Superior temporal gyrus (tissue), 1 donor: ENCODE results near the gene EIF4E2.
"Not testable (repeated sequence)": the region's sequence is repeated elsewhere in the genome, so short reads cannot be mapped to it uniquely, and the experiment has no call there.

Source experiments
- DNase-seq: peaks from one replicate; pipeline ENCODE4 v3.0.0-alpha.2; 2016; ENCODE audit errors: extremely low spot score

The EIF4E2 gene

DNA sequence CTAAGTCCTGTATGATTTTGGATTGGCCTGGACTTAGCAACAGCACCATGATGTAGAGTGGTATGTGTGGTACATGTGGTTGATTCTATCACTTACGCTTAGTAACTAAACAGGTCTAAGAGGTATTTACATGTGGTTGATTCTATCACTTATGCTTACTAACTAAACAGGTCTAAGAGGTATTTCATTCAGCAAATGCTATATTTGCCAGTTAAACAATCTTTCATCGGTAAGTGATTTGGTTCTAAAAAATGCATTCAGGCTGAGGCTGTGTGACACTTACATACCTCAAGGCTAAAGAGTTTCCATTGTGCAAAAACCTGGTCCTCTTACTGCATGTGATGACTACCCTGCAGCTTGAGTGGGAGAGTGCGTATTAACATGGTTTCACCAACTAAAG is 13.1 kb downstream of the EIF4E2 start:
- DNase-seq = no peak

DNA sequence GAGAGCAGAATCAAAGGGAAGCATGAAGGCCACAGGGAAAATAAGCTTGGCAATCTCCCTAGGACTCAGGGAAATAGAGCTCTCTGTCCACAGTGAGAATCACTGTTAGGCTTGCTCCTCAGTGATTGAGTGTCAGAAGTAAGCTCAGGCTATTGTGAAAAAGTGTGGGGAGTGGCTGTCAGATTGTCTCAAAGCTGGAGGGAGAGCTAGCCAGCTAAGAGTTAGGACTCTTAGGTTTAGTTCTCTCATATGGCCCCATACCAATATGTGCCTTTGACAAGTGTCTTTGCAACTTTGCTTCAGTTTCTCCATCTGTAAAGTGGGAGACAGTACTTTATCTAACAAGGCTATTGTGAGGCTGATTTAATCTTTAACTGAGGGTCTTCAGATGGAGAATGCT is 17.2 kb downstream of the EIF4E2 start:
- DNase-seq = no peak

DNA sequence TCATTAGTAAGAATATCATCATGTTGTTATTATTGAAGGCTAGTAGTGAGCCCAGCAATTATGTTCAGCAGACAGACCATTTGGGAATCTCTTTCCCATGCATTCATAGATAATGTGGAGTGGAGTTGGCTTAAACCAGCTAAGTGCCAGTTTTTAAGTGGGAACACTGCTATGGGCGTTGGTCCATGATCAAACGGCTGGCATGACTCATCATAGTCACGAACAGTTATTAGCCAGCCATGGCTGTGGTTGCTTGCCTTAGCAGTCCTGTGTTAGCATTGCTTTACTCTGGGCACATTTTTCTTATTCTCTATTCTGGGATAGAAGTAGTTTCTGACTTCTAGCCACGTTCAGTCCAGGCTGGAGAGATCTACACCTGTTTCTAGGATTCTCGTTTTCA is 17.7 kb downstream of the EIF4E2 start:
- no peak for DNase-seq

DNA sequence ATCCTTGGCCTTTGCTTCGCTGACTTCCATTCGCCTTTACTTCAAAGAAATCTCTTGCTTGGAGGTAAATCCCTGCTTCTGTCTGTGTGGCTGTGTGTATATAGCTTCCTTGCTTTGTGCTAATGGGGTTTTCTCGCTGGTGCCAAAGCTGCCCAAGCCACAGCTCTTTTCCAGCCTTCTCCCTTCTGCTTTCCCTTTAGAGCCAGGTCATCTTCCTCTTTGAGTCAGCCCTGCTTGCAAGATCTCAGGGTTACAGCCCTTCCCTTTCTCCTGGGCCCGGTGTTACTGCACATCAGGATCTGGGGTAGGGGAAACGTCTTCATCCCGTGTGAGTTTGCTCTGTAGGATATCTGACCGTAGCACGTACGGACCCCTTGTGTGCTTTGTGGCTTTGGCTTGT is 19.1 kb downstream of the EIF4E2 start:
- DNase-seq = no peak

DNA sequence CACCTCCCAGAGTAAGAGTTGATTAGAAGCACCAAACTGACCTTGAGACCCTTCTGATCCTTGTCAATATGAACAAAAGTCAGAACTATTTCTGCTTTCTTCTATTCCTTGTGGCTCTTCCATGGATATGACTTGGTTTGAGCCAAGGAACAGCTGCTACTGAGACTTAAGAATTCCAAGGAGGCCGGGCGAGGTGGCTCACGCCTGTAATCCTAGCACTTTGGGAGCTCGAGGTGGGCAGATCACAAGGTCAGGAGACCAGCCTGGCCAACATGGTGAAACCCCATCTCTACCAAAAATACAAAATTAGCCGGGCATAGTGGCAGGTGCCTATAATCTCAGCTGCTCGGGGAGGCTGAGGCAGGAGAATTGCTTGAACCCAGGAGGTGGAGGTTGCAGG is 20.0 kb downstream of the EIF4E2 start:
- not testable (repeated sequence) for DNase-seq

DNA sequence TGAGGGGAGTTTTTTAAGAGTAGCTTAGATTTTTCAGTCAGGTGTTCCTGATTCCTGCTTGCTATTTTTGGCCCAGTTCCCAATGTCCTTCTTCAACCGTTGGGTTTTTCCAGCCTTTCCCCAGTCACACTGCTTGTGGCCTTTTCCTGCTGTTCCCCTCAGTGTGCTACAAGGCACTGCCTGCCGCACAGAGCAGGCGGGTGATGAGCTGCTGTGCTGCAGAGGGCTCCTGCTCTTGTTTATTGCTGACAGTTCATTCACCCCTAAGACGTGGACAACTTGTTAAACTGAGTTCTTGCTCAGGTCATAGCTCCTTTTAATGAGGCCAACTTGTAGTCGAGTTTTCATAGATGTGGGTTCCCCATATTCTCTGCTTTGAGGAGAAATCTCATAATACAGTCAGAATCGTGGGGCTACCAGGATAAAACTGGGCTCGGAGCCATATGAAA is 20.6 kb downstream of the EIF4E2 start:
- DNase-seq = peak; percentile 59

DNA sequence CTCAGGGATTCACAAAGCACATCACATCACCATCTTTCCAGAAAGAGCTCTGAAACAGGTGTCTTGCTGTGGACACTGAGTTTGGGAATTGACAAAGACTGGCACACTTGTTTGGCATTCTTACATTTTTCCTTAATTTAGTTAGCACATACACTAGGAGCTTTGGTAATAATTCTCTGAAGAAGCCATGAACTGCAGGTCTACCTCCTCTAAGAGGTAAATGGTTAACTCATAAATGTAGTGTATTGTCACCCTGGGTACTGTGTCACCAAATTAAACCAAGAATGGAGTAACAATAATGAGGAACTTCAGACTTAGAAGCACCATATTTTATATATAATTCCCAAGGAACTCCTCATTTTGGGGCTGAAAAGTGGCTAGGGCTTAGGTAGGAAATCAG is 22.6 kb downstream of the EIF4E2 start:
- no peak for DNase-seq

DNA sequence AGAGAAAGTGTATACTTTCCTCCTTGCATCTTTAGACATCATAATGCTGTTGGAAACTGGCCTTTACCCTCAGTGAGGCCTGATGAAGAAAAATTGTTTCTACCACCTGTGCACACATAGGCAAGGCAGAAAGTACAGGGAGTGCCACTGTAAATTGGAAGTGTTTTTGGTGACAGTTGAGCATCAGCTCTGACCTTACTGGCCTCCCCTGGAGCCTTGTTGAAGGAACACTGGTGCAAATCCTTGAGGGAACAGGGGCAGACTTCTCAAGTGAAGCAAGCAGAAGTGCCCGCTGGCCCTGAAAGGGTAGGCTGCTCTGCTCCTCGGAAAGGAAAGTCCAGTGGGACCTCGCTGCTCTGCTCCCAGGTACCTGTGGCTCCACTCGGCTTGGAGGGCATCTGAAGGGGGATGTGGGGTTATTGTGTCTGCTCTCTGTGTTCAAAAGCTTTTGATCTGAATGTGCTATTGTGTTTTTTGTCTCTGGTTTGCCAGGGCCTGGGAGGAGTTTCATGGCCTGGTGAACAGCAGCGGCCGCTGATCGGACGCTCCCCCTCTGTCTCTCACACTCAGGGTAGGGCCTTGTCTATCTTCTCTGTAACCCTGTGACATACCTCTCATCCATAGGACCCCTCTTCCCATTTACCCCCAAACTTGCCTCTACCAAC is 23.4 kb downstream of the EIF4E2 start:
- peak; percentile 44 for DNase-seq

DNA sequence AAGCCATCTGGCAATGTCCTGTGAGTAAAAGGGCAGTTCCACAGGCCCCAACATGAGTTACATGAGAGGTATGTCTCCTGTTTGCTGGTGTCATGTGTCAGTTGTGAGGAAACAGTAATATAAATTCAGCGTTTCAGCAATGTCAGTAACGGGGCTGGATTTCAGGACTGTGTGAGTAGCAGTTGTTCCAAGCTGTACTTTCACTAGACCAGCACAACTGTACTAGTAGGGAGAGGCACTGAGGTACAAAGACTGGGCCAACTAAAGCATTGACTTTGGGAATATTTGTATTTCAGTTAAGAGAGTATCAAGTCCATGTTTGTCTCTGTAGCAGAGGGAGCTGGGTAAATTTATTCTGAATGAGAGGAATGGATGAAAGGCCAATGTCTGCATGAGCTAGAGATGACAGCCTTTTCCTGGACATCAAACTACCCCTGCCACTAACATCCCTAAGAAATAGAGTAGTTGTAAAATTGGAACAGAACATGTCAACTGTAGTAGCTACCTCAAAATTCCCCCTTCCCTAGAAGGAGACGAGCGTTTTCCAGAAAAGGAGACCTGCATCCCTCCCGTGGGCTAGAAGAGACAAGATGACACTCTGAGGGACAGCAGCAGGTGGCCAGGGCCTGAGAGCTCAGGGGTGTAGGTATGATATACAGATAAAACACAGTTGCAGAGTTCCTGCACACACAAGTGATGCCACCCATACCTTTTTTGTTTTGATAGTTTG is 24.4 kb downstream of the EIF4E2 start:
- DNase-seq = no peak

DNA sequence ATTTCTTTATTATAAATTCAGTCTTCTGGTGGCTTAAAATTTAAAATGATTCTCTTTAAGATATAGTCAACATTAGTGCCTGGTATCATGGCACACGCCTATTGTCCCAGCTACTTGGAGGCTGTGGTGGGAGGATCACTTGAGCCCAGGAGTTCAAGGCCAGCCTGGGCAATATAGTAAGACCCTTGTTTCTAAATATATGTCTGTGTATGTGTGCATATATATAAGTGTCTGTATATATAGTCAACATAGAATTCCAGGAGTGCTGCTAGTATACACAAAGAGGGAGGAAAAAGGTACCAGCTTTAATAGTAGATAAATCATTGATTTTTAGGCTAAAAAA is 24.9 kb downstream of the EIF4E2 start:
- no peak for DNase-seq

DNA sequence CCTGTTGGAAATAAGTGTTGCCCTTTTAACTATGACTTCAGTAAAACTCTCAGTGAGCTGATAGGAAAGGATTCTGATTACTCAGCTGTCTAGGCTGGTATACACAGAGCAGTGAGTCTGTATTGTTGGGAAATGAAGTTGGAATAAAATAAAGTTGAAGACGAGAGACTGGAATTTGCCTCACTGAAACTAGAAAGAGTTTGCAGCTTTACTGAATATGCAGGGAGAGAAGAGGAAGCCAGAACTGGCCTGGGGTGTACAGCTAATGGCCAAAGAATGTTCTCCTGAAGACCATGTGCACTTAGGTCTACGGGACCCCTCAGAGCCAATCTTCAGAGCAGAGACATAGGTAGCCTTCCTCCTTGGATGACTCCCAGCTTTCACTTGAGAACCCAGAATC is 26.5 kb downstream of the EIF4E2 start:
- DNase-seq = no peak

DNA sequence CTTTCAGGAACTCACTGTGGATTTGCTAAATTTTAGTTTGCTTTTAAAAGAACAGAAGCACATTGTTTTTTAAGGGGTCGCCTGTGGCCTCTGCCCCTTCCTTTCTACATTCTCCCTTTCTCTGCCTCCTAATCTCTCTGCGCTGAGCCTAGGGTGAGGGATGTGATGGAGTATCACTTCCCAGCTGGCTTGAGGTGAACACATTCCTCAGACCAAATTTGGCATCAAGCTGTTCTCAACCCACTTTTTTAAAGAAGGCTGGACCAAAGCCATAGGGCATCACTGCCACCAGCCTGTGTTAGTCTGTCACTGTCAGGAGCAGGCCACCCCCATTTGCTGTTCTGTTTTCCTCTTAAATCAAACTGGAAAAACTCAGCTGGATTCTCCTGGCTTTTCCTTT is 27.4 kb downstream of the EIF4E2 start:
- DNase-seq = no peak

DNA sequence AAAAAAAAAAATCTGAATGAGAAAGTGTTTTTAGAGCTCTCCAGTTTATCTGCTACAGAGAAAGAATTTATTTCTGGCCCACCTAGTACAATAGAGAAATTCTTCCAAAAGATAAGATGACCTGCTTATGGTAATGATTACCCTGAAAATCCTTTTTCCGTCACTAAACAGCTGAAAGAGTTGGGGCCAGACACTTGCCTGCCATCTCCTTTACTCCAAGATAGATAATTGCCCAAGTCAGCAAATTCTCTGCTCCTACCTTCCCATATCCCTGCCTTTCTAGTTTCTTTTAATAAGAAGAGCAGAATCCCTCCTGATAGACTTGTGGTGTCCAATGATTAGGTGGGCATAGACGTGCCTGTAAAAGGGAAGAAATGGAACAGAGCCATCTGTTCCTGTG is 28.1 kb downstream of the EIF4E2 start:
- no peak for DNase-seq

DNA sequence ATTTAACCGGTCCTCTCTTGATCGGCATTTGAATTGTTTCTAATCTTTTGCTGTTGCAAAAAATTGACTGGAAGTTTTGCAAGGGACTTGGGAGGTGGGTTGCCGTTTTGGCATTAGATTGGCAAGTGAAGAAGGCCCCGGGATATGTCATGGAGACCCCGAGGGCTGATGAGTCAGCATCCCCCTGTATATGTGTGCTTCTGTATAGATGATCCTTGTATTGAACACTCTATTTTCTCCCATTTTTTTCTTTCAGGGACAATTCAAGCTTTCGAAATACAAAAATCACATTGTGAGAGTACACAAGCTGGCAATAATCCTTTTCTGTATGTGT is 30.1 kb downstream of the EIF4E2 start:
- DNase-seq = no peak

DNA sequence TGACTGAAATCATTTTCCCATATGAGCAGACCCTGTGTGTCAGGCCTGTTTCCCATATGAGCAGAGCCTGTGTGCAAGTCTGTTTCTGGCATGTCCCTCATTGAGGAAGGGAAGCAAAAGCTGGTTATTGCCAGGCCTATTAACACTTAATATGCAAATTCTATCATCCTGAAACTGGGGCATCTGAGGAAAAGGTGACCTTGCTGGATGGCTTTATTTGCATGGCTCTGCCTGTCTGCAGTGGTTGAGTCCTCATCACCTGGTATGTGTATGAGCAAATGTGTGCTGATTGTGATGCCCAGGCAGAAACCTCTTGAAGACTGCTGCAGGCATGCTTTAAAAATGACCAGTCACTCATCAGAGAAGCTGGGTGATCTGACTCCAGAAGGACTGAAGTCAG is 31.2 kb downstream of the EIF4E2 start:
- DNase-seq = no peak

DNA sequence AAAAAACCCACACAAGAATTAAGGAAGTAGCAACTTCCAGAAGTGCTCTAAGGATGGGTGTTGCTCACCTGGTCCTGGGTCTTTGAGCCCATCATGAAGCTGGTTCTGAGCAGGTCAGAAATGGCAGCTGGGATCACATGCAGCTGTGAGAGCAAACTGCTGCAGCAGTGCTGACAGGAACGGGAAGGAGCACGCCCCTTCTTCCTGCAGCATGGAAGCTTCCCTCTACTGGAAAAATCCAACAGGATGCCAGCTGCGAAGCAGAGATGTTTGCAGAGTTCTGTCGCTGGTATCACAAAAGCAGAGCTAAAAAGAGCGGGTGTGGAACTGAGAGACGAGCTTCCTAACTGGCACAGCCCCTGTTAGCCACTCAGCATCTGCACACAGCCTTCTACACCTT is 33.7 kb downstream of the EIF4E2 start:
- DNase-seq = no peak

DNA sequence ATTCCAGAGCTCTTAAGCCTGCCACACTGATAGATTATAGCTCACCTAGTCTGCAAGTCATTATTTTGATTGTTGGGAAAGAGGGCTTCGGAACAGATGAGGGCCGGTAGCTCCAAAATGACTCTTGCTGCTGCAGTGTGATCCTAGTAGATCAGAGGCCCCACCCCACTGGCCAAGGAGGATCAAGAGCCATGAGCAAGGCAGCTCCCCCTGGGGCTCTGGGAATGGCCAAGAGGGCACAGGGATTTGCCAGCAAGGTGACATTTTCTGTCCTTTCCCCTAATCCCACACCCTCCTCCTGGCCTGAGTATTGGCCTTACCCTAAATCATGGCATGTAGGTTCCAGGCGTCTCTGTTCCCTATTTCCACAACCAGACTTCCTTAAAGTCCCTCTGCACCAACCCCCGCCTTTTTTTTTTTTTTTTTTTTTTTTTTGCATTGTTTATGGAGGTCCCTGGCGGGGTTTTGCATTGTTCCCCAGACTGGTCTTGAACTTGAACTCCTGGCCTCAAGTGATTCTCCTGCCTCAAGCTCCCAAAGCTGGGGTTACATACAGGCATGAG is 36.5 kb downstream of the EIF4E2 start:
- DNase-seq = no peak

DNA sequence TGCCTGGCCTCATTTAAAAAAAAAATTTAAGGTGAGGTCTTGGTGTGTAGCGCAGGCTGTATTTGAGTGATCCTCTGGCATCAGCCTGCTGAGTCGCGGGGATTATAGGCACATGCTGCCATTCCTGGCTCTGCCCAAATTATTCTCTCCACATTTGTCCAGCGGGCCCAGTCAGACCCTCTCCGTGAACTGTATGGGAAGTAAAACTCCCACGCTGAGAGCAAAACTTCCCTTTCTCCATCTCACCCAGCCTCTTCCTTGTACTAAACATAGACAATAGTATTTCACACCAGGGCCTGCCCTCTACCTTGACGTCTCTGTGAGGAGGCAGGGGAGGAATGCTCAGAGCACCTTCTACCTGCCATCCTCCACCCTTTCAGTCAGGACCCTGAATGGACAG is 37.0 kb downstream of the EIF4E2 start:
- DNase-seq = no peak

DNA sequence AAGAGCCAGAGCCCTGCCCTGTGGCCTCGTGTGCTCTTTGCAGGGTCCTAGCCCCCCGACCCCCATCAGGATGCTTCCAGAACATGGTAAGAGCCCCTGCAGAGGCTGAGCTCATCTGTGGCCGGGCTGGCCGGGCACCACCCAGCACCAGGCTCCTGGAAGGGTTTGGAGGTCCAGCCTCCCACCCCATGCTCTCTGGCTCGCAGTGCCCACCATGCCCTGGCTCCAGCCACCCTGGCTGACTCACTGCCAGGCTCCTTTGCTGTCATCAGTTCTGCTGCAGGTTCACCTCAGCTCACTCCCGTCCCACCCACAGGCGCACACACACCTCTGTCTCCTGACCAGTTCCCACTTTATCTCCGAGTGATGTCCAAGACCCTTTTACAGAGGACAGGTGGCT is 37.5 kb downstream of the EIF4E2 start:
- no peak for DNase-seq

DNA sequence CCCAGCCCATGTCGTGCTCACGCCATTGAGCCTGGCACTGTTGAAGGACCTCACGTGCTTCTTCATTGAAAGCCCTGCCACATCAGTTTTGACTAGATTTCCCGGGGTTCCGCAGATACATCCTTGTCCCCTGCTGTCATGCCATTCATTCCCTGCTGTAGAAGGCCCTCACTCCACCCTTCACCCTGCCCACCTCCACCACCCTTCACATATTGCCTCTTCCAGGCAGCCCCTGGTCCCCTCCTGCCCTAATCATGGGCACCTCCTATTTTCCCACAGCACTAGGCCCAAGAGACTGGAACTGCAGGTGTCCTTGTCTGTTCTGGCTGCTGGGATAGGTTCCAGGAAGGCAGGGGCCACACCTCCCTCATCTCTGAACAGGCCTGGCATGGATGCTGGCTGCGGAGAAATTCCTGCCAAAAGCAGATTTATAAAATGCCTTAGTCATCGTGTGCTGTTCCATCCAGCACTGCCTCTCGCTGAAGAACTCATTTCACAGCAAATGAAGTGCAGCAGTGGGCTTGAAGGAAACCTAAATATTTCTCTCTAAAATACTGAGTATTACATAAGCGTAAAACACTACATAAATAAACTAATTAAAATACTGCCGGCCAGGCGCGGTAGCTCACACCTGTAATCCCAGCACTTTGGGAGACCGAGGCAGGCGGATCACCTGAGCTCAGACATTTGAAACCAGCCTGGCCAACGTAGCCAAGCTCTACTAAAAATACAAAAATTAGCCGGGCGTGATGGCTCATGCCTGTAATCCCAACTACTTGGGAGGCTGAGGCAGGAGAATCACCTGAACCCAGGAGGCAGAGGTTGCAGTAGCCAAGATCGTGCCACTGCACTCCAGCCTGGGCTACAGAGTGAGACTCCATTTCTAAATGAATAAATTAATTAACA is 38.4 kb downstream of the EIF4E2 start:
- peak; percentile 78 for DNase-seq

DNA sequence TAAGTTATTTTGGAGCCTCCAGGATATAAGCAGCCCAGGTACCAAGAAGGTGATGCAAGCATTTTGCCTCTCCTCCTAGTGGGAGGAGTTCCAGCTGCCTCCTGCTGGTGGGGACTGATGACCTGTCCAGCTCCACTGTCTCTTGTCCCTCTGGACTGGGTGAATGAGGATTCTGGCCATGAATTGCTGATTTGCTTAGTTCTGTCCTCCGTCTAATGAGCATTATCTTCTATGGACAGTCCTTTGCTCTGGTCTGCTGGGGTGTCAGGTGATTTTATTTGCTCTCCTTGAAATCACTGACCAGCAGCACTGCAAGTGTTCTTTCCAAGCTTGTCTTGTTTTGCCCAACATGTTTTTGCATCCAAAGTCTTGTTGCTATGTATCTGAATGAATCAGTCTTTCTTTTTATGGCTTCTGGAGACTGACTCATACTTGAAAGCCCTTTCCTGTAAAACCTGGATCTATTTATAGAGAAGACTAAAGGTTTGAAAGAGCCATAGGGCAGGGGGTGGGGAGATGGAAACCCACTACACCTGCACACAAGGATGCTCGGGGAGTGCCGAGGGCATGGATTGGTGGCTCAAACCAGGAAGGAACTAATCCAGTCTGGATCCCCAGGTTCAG is 42.4 kb downstream of the EIF4E2 start:
- no peak for DNase-seq

DNA sequence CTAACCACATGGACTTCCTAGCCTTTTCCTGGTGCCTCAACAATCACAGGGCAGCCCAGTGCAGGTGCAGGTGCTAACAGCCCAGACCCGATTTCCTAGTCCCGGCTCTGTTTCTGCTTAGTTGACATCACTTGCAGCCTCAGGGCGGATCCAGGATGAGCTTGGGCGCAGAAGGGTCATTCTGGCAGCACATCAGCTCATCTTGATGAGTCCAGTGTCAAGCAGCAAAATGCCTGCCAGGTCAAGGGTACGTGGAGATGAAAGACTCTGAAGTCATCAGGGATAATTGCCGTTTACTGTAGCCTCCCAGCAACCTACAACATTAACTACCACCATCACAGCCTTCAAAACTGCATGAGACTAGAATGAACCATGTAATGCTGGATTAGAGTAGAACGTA is 43.5 kb downstream of the EIF4E2 start:
- no peak for DNase-seq
